ENCODE data around the gene RDH5.
A peak's percentile ranks its signal among the peaks of the same experiment; 100 is the strongest.

RDH5 gene

GRCh38 chr12:55723516-55724225 lies 3.5 kb downstream of the RDH5 start:
- no peak overlapping the region for H3K27ac Mint-ChIP-seq
- no peak for DNase-seq (ENCODE audit: low spot score)
- H3K27me3 Mint-ChIP-seq (ENCODE audit: low read depth) = no peaks in the 10 kb centered on the region
- no peaks in the 10 kb centered on the region for H3K9me3 Mint-ChIP-seq
- no peak overlapping the region for H3K4me3 Mint-ChIP-seq
- H3K36me3 Mint-ChIP-seq (ENCODE audit: low read depth) = peaks cover 18% of the 10 kb centered on the region
- H3K4me1 Mint-ChIP-seq (ENCODE audit: low read depth) = peaks cover 18% of the 10 kb centered on the region

GRCh38 chr12:55724226-55724939 lies 4.2 kb downstream of the RDH5 start:
- Mint-ChIP-seq H3K9me3 (no peaks in the 10 kb centered on the region), H3K27ac (peak overlapping the region; percentile 64), H3K4me1 (ENCODE audit: low read depth) (peaks cover 18% of the 10 kb centered on the region), H3K27me3 (ENCODE audit: low read depth) (no peaks in the 10 kb centered on the region), H3K36me3 (ENCODE audit: low read depth) (peaks cover 18% of the 10 kb centered on the region), H3K4me3 (peak overlapping the region; percentile 39)
- peak; percentile 54 for DNase-seq (ENCODE audit: low spot score)

GRCh38 chr12:55724940-55725309 lies 4.7 kb downstream of the RDH5 start:
- Mint-ChIP-seq H3K4me1 (ENCODE audit: low read depth) (peaks cover 22% of the 10 kb centered on the region), H3K27me3 (ENCODE audit: low read depth) (no peaks in the 10 kb centered on the region), H3K4me3 (peak overlapping the region; percentile 39), H3K9me3 (no peaks in the 10 kb centered on the region), H3K27ac (peak overlapping the region; percentile 64), H3K36me3 (ENCODE audit: low read depth) (peaks cover 18% of the 10 kb centered on the region)
- DNase-seq (ENCODE audit: low spot score) = no peak

GRCh38 chr12:55725556-55725955 lies 5.4 kb downstream of the RDH5 start:
- no peak overlapping the region for H3K27ac Mint-ChIP-seq

GRCh38 chr12:55726971-55727370 lies 6.8 kb downstream of the RDH5 start:
- DNase-seq (ENCODE audit: low spot score) = no peak

More at GRCh38 chr12:55725556-55725955, 5.4 kb downstream of the RDH5 start:
- Mint-ChIP-seq H3K27me3 (ENCODE audit: low read depth) (no peaks in the 10 kb centered on the region), H3K4me1 (ENCODE audit: low read depth) (peaks cover 28% of the 10 kb centered on the region), H3K9me3 (no peaks in the 10 kb centered on the region), H3K4me3 (no peak overlapping the region), H3K36me3 (ENCODE audit: low read depth) (peaks cover 18% of the 10 kb centered on the region)
- DNase-seq (ENCODE audit: low spot score) = no peak

GRCh38 chr12:55727643-55728185 lies 7.5 kb downstream of the RDH5 start:
- H3K36me3 Mint-ChIP-seq (ENCODE audit: low read depth) = peaks cover 18% of the 10 kb centered on the region
- H3K27me3 Mint-ChIP-seq (ENCODE audit: low read depth) = no peaks in the 10 kb centered on the region
- no peaks in the 10 kb centered on the region for H3K9me3 Mint-ChIP-seq
- peaks cover 31% of the 10 kb centered on the region for H3K4me1 Mint-ChIP-seq (ENCODE audit: low read depth)
- H3K27ac Mint-ChIP-seq = peak overlapping the region; percentile 83
- H3K4me3 Mint-ChIP-seq = peak overlapping the region; percentile 83
- DNase-seq (ENCODE audit: low spot score) = no peak

More at GRCh38 chr12:55726971-55727370, 6.8 kb downstream of the RDH5 start:
- Mint-ChIP-seq H3K9me3 (no peaks in the 10 kb centered on the region), H3K27me3 (ENCODE audit: low read depth) (no peaks in the 10 kb centered on the region), H3K27ac (peak overlapping the region; percentile 83), H3K4me3 (peak overlapping the region; percentile 83), H3K4me1 (ENCODE audit: low read depth) (peaks cover 31% of the 10 kb centered on the region), H3K36me3 (ENCODE audit: low read depth) (peaks cover 18% of the 10 kb centered on the region)

GRCh38 chr12:55728186-55728938 lies 8.2 kb downstream of the RDH5 start:
- Mint-ChIP-seq H3K4me1 (ENCODE audit: low read depth) (peaks cover 31% of the 10 kb centered on the region), H3K4me3 (peak overlapping the region; percentile 83), H3K36me3 (ENCODE audit: low read depth) (peaks cover 18% of the 10 kb centered on the region), H3K9me3 (no peaks in the 10 kb centered on the region), H3K27ac (no peak overlapping the region), H3K27me3 (ENCODE audit: low read depth) (no peaks in the 10 kb centered on the region)
- DNase-seq (ENCODE audit: low spot score) = no peak

- peak within 1 kb of the TSS; percentile 90 for H3K27ac Mint-ChIP-seq
- H3K36me3 Mint-ChIP-seq (ENCODE audit: low read depth) = peaks cover 15% of the 10 kb centered on the region
- no peaks in the 10 kb centered on the region for H3K27me3 Mint-ChIP-seq (ENCODE audit: low read depth)
- H3K4me3 Mint-ChIP-seq = peak within 1 kb of the TSS; percentile 88
- peaks cover 31% of the 10 kb centered on the region for H3K4me1 Mint-ChIP-seq (ENCODE audit: low read depth)
- DNase-seq (ENCODE audit: low spot score) = peak; percentile 84
- H3K9me3 Mint-ChIP-seq = no peaks in the 10 kb centered on the region
Measured at GRCh38 chr12:55728939-55729818, 9.0 kb downstream of the RDH5 start, which contains the start of gene CD63. TSS of gene CD63 (minus strand) at chr12:55729009. CDS start at chr12:55728341, 668 bp downstream.

- H3K36me3 Mint-ChIP-seq (ENCODE audit: low read depth) = peaks cover 10% of the 10 kb centered on the region
- peak overlapping the region; percentile 90 for H3K27ac Mint-ChIP-seq
- peaks cover 26% of the 10 kb centered on the region for H3K4me1 Mint-ChIP-seq (ENCODE audit: low read depth)
- H3K4me3 Mint-ChIP-seq = peak overlapping the region; percentile 88
- H3K9me3 Mint-ChIP-seq = no peaks in the 10 kb centered on the region
- no peaks in the 10 kb centered on the region for H3K27me3 Mint-ChIP-seq (ENCODE audit: low read depth)
- DNase-seq (ENCODE audit: low spot score) = peak; percentile 34
Measured at GRCh38 chr12:55729819-55730818, 9.9 kb downstream of the RDH5 start.

- no peaks in the 10 kb centered on the region for H3K27me3 Mint-ChIP-seq (ENCODE audit: low read depth)
- no peak overlapping the region for H3K27ac Mint-ChIP-seq
- peaks cover 25% of the 10 kb centered on the region for H3K4me1 Mint-ChIP-seq (ENCODE audit: low read depth)
- H3K9me3 Mint-ChIP-seq = no peaks in the 10 kb centered on the region
- H3K36me3 Mint-ChIP-seq (ENCODE audit: low read depth) = no peaks in the 10 kb centered on the region
- H3K4me3 Mint-ChIP-seq = no peak overlapping the region
- no peak for DNase-seq (ENCODE audit: low spot score)
Measured at GRCh38 chr12:55732288-55732687, 12.1 kb downstream of the RDH5 start.

- no peaks in the 10 kb centered on the region for H3K36me3 Mint-ChIP-seq (ENCODE audit: low read depth)
- no peaks in the 10 kb centered on the region for H3K27me3 Mint-ChIP-seq (ENCODE audit: low read depth)
- H3K9me3 Mint-ChIP-seq = no peaks in the 10 kb centered on the region
- DNase-seq (ENCODE audit: low spot score) = no peak
- H3K27ac Mint-ChIP-seq = no peak overlapping the region
- peaks cover 28% of the 10 kb centered on the region for H3K4me1 Mint-ChIP-seq (ENCODE audit: low read depth)
- H3K4me3 Mint-ChIP-seq = no peak overlapping the region
Measured at GRCh38 chr12:55733021-55733555, 12.9 kb downstream of the RDH5 start.

GRCh38 chr12:55733858-55734257 lies 13.7 kb downstream of the RDH5 start:
- Mint-ChIP-seq H3K36me3 (ENCODE audit: low read depth) (no peaks in the 10 kb centered on the region), H3K9me3 (no peaks in the 10 kb centered on the region), H3K4me1 (ENCODE audit: low read depth) (peaks cover 32% of the 10 kb centered on the region), H3K4me3 (no peak overlapping the region), H3K27me3 (ENCODE audit: low read depth) (no peaks in the 10 kb centered on the region), H3K27ac (no peak overlapping the region)
- no peak for DNase-seq (ENCODE audit: low spot score)

Data from T-helper 2 cell treated with Interferon-gamma antibody and Interleukin-4, amounts not matched to agents 5 μg/mL and 100 μg/mL, for 36 hours (primary cell).